ENCODE data around the gene RNF208. TPM values are rescaled to one million over a fixed set of nuclear protein-coding genes. Genes with fewer than 3 reads are reported as not detected.

The RNF208 gene
- total and polyA plus RNA-seq, 2 experiments from 2014 or later: 1.4 to 5.6 TPM

- H3K9me2 ChIP-seq (ENCODE audit: insufficient read depth): no peaks in the 10 kb centered on the region
- no peak for DNase-seq (ENCODE audit: low spot score)
- H3K4me2 ChIP-seq: no peak overlapping the region
- no peak overlapping the region for H3K4me3 Mint-ChIP-seq
- peaks cover 9% of the 10 kb centered on the region; the same call in 1 of the 2 replicates for H3K27me3 ChIP-seq (ENCODE audit: insufficient read depth)
- H3K27ac ChIP-seq (ENCODE audit: low read depth): no peak overlapping the region
- H3F3A ChIP-seq (replicated peaks; ENCODE audit: low read depth): 0 out of 2 replicates have a peak, but pooled peaks cover 3% of the 10 kb centered on the region
- no peaks in the 10 kb centered on the region for H3K36me3 ChIP-seq (ENCODE audit: insufficient read depth)
- H4K20me1 ChIP-seq (replicated peaks; ENCODE audit: insufficient read depth): no peaks in the 10 kb centered on the region; the same call in 1 of the 2 replicates
- H3K4me1 Mint-ChIP-seq: peaks cover 7% of the 10 kb centered on the region; the same call in 2 of the 3 replicates
- no peak overlapping the region for H3K4me3 ChIP-seq
- H3K4me1 ChIP-seq (ENCODE audit: insufficient read depth): peaks cover 3% of the 10 kb centered on the region; the same call in 1 of the 2 replicates
- no peak overlapping the region; the same call in 1 of the 2 replicates for H3K27ac Mint-ChIP-seq
- no peaks in the 10 kb centered on the region for H3K79me2 ChIP-seq (replicated peaks; ENCODE audit: insufficient read depth)
- TF ChIP-seq REST (IDR thresholded peaks at IDR 0.05; ENCODE audit: unreplicated experiment): no peak
- no peak for TF ChIP-seq POLR2AphosphoS5 (IDR thresholded peaks at IDR 0.05; ENCODE audit: low read depth)
- no peak for TF ChIP-seq STAT1 (IDR thresholded peaks at IDR 0.05; ENCODE audit: unreplicated experiment)
- TF ChIP-seq EZH2 (IDR thresholded peaks at IDR 0.05; ENCODE audit: low read depth, unreplicated experiment): no peak
- TF ChIP-seq, protein P1, sequence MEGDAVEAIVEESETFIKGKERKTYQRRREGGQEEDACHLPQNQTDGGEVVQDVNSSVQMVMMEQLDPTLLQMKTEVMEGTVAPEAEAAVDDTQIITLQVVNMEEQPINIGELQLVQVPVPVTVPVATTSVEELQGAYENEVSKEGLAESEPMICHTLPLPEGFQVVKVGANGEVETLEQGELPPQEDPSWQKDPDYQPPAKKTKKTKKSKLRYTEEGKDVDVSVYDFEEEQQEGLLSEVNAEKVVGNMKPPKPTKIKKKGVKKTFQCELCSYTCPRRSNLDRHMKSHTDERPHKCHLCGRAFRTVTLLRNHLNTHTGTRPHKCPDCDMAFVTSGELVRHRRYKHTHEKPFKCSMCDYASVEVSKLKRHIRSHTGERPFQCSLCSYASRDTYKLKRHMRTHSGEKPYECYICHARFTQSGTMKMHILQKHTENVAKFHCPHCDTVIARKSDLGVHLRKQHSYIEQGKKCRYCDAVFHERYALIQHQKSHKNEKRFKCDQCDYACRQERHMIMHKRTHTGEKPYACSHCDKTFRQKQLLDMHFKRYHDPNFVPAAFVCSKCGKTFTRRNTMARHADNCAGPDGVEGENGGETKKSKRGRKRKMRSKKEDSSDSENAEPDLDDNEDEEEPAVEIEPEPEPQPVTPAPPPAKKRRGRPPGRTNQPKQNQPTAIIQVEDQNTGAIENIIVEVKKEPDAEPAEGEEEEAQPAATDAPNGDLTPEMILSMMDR (conservative IDR thresholded peaks at IDR 0.05; ENCODE audit: low read depth in 2 of 2): no peak
- TF ChIP-seq NANOG (IDR thresholded peaks at IDR 0.05; ENCODE audit: borderline replicate concordance): no peak
- TF ChIP-seq CREB1 (CRISPR knock-in tag; IDR thresholded peaks at IDR 0.05; ENCODE audit: low read depth): no peak
- TF ChIP-seq ZNF331 (CRISPR knock-in tag; IDR thresholded peaks at IDR 0.05; ENCODE audit: low read depth): no peak
- no peak for TF ChIP-seq ZNF114 (CRISPR knock-in tag; IDR thresholded peaks at IDR 0.05)
- no peak for TF ChIP-seq ZNF462 (CRISPR knock-in tag; IDR thresholded peaks at IDR 0.05)
- H2AFZ ChIP-seq: no peak overlapping the region
- H3K9me3 Mint-ChIP-seq: no peaks in the 10 kb centered on the region
- no peaks in the 10 kb centered on the region for H3K27me3 Mint-ChIP-seq (ENCODE audit: insufficient read depth, low read depth, poor library complexity)
- no peaks in the 10 kb centered on the region; the same call in 2 of the 3 replicates for H3K36me3 Mint-ChIP-seq (ENCODE audit: low read depth)
- ATAC-seq: no peak
Observed at GRCh38 chr9:137218212-137218753, 3.8 kb downstream of the RNF208 start.

Data from GM23338 (cell line).